ENCODE results near the gene LRFN3.
"Not testable (repeated sequence)": the region's sequence is repeated elsewhere in the genome, so short reads cannot be mapped to it uniquely, and the experiment has no call there.

Gene LRFN3

DNA sequence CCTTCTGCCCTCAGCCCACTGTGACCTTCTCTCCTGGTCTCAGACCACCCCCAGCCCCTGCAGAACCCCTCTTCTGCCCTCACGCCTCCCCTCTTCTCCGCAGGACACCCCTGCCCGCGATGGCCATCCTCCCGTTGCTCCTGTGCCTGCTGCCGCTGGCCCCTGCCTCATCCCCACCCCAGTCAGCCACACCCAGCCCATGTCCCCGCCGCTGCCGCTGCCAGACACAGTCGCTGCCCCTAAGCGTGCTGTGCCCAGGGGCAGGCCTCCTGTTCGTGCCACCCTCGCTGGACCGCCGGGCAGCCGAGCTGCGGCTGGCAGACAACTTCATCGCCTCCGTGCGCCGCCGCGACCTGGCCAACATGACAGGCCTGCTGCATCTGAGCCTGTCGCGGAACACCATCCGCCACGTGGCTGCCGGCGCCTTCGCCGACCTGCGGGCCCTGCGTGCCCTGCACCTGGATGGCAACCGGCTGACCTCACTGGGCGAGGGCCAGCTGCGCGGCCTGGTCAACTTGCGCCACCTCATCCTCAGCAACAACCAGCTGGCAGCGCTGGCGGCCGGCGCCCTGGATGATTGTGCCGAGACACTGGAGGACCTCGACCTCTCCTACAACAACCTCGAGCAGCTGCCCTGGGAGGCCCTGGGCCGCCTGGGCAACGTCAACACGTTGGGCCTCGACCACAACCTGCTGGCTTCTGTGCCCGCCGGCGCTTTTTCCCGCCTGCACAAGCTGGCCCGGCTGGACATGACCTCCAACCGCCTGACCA lies 3.3 kb downstream of the LRFN3 start:
- DNase-seq (ENCODE audit: low read depth) = no peak

DNA sequence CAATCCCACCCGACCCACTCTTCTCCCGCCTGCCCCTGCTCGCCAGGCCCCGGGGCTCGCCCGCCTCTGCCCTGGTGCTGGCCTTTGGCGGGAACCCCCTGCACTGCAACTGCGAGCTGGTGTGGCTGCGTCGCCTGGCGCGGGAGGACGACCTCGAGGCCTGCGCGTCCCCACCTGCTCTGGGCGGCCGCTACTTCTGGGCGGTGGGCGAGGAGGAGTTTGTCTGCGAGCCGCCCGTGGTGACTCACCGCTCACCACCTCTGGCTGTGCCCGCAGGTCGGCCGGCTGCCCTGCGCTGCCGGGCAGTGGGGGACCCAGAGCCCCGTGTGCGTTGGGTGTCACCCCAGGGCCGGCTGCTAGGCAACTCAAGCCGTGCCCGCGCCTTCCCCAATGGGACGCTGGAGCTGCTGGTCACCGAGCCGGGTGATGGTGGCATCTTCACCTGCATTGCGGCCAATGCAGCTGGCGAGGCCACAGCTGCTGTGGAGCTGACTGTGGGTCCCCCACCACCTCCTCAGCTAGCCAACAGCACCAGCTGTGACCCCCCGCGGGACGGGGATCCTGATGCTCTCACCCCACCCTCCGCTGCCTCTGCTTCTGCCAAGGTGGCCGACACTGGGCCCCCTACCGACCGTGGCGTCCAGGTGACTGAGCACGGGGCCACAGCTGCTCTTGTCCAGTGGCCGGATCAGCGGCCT lies 4.1 kb downstream of the LRFN3 start:
- DNase-seq (ENCODE audit: low read depth) = no peak

DNA sequence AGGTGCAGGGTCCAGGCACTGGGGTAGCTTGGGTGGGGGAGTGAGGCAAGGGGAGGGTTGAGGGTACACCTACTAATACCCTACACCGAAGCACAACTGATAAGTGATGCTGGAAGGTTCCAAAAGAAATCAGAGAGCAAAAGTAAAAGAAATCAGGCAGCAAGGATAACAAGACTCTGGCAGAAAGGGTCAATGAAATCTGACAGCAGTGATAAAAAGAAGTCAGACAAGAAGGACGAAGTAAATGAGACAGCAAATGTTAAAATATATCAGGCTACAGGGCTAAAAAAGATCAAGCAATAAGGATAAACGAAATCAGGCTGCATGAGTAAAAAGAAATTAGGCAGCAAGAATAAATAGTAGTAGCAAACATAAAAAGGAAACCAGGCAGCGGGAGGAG lies 4.7 kb downstream of the LRFN3 start:
- no peak for DNase-seq (ENCODE audit: low read depth)

DNA sequence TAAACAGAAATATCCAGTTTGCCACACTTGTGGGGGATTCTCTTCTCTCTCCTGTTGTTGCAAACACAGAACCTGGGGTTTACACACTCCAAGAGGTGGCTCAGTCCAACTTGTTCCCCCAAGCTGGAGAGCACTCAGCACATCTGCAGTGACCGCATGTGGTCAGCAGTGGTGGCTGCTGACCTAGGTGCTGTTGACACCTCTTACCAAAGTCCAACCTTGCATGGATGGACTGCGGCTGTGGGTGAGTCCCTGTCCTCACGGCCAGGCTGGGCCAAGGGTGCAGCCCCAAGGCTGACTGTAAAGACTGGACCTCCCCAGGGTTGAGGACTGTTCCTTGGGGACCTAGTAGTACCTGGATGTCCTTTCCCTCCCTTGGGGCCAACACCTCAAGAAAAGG lies 6.1 kb downstream of the LRFN3 start:
- no peak for DNase-seq (ENCODE audit: low read depth)

DNA sequence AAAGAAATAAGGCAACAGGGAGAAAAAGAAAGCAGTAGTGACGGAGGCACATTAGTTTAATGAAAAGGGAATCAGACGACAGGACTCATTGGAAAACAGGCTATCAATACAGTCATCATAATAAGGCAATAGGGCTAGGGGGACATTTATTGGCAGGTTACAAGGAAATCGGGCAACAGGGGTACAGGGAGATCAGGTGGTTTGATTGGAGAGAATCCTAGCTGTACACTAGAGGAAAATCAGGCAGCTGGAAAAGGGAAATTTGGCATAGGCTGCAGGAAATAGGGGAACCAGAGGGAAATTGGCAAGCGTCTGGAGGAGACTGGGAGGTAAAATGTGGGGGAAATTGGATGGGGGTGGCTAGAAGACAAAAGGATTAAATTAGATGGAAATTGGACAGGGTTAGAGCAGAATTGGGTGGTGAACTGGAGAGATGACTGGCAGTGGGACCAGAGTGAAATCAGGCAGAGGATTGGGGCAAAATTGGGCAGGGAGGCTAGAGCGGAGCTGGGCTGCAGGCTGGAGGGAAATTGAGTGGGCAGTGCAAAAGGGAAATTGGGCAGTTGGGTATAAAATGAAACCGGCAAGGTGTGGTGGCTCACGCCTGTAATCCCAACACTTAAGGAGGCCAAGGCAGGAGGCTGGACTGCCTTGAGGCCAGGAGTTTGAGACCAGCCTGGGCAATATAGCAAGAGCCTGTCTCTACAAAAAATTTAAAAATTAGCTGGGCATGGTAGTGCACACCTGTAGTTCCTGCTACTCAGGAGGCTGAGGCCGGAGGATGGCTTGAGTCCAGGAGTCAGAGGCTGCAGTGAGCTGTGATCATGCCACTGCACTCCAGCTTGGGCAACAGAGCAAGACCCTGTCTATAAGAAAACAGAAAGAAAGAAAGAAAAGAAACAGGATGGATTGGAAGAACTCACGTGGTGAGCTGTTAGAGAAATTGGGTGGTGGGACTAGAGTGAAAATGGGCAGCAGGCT lies 7.4 kb downstream of the LRFN3 start:
- DNase-seq (ENCODE audit: low read depth) = no peak

DNA sequence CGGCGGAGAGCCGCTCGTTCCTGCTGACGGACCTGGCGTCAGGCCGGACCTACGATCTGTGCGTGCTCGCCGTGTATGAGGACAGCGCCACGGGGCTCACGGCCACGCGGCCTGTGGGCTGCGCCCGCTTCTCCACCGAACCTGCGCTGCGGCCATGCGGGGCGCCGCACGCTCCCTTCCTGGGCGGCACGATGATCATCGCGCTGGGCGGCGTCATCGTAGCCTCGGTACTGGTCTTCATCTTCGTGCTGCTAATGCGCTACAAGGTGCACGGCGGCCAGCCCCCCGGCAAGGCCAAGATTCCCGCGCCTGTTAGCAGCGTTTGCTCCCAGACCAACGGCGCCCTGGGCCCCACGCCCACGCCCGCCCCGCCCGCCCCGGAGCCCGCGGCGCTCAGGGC lies 8.4 kb downstream of the LRFN3 start:
- no peak for DNase-seq (ENCODE audit: low read depth)

DNA sequence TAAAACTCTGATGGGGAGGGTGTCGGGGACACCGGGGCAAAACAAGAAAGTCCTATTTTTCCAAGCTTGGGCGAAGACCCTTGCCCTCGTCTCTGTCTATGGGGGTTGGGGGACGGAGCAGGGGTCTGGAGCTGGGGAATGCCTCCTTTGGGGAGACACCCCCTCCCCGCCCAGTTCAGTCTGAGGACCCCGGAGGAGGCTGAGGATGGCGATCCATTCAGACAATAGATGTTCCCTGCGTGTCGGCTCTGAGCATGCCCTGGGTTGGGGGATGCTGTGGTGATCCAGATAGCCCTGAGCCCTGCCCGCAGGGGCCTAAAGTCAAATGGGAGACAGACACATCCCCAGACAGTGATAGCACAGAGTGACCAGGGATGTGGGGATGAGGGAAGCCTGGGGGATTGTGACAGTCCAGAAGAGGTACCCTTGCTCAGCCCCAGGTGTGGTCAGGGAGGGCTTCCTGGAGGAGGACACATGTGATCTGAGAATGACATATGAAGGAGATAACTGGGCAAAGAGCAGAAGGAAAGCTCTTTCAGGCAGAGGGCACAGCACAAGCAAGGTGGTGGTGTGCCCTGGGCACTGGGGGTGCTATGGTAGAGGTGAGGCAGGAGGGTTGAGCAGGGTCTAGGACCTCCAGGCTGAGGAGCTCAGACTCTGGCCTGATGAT lies 9.1 kb downstream of the LRFN3 start:
- DNase-seq (ENCODE audit: low read depth) = no peak

DNA sequence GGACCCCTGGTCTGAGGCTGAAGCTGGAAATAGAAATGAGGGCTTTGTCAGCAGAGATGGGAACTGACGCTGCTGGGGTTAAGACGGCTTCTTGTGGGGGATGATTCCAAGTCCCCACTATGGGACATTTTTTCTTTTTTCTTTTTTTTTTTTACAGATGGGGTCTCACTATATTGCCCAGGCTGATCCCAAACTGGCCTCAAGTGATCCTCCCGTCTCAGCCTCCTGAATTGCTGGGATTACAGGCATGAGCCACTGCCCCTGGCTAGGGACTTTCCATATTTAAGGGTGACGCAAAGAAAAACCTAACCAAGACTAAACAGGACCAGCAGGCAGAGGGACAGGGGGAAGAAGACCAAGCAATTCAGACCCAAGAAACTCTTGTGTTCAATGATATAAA lies 10.0 kb downstream of the LRFN3 start:
- no peak for DNase-seq (ENCODE audit: low read depth)

DNA sequence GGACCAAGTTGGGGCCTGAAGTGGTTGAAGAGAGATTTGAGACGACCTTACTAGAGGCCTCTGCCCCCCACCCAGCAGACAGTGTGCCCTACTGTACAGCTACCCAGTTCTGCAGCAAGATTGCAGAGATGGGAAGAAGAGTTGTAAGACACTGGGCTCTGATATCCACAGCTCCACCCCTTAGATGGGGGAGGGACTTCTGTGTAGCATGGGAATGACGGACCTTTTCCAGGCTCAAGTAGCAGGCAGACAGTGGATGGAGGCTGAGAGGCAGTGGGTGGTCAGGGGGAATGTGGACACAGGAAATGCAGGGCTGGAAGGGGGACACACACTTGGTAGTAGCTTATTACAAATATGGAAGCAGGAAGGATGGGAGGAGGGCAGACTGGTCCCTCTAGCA lies 13.0 kb downstream of the LRFN3 start:
- no peak for DNase-seq (ENCODE audit: low read depth)

DNA sequence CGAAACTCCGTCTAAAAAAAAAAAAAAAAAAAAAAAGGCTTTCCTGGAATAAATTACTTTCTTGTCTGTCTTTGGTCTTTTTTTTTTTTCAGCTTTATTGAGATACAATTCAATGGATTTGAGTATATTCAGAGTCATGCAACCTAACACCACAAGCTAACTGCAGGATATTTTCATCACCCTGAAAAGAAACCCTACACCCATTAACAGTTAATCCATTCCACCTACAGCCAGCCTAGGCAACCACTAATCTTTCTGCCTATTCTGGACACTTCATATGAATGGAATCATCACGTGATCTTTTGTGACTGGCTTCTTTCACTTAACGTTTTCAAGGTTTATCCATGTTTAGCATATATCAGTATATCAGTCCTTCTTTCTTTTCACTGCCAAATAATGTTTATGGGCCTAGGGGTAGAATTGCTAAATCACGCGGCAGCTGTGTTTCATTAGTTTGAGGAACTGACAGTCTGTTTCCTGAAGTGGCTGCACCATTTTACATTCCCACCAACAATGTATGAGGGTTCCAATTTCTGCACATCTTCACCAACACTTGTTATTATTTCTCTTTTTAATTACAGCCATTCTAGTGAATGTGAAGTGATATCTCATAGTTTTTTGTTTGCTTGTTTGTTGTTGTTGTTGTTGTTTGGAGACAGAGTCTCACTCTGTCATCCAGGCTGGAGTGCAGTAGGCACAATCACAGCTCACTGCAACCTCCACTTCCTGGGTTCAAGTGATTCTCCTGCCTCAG lies 19.9 kb downstream of the LRFN3 start:
- DNase-seq (ENCODE audit: low read depth) = peak; percentile 53

DNA sequence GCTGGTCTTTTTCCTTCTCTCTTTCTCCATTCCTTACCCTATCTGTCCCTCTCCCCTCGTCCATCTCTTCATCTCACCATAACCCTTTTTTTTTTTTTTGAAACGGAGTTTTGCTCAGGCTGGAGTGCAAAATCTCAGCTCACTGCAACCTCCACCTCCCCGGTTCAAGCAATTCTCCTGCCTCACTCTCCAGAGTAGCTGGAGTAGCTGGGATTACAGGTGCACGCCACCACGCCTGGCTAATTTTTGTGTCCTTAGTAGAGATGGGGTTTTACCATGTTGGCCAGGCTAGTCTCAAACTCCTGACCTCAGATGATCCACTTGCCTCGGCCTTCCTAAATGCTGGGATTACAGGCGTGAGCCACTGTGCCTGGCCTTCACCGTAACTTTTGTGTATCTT lies 21.2 kb downstream of the LRFN3 start:
- not testable (repeated sequence) for DNase-seq (ENCODE audit: low read depth)

DNA sequence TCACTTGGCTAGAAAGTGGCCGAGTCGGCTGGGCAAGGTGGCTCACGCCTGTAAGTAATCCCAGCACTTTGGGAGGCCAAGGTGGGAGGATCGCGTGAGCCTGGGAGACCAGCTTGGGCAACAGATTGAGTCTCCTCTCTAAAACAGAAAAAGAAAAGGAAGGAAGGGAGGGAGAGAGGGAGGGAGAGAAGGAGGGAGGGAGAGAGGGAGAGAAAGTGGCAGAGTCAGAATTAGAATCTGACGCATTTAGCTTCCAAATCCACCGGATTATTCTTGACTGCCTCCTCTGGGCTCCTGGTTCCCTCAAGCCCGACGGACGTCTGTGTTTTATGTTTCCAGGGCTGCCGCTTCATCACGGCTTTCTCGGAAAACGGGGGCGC lies 22.5 kb downstream of the LRFN3 start:
- no peak for DNase-seq (ENCODE audit: low read depth)

DNA sequence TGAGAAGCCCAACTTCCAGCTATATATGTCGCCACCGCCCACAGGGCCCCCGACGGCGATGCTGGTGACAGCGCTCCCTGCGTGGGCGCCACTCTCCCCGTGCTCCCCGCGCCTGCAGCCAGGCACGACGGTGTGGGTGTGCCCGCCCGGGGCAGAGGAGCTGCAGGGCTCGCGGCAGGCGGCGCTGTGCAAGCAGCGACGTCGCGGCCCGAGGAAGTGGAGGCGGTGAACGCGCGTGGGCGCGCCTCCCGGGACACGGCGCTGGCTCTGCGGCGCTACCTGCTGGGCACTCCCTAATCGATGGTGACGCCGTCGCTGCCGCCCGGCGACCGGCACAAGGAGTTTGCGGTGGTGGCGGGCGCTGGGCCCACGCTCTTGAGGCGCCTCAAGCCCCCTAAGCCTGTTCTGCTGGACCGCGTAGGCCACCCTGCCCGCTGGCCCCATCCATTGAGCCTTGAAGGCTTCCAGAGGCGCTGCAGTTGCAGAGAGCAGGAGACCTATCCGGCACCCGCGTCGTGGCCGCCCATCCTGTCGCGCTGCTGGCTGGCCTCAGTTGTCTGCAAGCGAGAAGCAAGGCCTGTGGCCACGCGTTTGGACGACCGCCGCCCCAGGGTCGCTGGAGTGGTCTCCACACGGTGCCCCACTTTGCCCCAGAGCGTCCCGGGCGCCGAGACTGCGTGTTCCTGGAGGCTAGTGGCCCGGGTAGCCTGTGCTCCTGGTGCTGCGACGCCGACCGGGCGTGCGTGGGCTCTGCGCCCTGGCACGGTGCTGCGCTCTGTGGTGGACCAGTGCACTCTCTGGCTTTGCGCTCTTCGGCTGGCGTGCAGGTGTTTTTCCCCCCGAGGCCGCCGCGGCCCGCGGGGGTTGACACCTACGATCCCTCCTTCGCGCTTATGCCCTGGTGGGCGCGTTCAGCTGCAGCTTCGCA lies 23.1 kb downstream of the LRFN3 start:
- DNase-seq (ENCODE audit: low read depth) = peak; percentile 16

DNA sequence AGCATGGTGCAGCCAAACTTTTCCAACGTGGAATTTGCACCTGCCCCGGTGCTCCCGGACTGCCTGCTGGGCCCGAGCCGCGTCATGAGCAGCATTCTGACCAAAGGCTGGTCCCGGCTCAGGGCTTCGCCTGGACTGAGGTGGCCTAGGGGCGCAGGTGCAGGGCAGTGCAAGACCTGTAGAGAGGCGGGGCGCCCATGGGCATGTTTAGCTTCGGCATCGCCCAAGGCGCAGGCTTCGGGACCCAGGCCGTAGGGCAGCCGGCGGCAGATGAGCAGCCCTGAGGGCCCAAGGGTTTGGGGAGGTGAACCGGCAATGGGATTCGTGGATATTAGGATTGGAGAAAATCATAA lies 23.8 kb downstream of the LRFN3 start:
- no peak for DNase-seq (ENCODE audit: low read depth)

DNA sequence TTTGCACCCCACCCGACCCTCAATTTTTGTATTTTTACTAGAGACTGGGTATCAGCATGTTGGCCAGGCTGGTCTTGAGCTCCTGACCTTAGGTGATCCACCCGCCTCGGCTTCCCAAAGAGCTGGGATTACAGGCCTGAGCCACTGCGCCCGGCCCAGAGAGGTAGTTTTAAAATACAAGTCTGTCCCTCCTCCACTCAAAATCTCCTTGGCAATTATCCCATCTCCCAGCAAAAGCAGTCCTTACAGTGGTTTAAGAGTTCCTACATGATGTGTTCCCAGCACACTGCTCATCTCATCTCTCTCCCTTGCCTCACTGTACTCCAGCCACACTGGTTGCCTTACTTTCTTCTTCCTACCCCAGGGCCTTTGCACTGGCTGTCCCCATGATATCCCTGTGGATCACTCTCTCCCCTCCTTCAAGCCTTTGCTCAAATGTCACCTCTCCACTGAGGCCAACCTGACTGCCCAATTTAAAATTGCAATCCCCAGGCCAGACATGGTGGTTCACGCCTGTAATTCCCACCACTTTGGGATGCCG lies 24.3 kb downstream of the LRFN3 start:
- DNase-seq (ENCODE audit: low read depth) = no peak

DNA sequence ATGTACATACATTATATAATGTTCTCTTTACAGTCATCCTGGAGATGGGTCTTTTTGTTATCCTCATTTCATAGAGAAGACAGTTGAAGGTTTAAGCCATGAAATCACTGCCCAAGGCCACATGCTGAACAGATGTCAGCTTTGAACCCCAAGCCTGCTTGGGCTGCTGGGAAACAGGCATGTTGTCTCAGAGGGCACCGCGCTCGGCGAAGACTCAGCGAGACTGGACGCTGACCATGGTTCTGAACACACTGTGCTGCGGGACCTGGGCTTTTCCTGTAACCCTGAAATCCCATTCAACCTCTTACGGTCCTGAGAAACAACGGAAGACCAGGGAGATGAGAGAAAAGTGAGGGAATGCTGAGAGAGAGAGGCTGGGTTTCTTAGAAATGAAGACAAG lies 27.3 kb downstream of the LRFN3 start:
- peak; percentile 66 for DNase-seq (ENCODE audit: low read depth)

DNA sequence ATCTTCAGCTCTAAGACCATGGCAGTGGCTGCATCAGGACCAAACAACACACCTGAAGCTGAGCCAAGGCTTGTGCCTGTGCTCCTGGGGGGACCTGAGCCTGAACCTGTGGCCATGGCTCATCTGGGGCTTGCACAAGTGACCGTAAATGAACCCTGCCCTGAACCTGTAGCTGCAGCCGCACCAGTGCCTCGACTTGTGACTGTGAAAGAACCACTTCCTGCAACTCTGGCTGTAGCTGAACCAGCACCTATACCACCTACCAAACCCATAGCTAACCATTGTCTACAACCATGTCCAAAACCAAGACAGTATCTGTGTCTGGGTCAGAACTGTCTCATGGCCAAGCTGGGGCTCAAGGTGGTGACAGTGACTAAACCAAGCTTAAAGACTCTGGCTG lies 30.6 kb downstream of the LRFN3 start:
- no peak for DNase-seq (ENCODE audit: low read depth)

DNA sequence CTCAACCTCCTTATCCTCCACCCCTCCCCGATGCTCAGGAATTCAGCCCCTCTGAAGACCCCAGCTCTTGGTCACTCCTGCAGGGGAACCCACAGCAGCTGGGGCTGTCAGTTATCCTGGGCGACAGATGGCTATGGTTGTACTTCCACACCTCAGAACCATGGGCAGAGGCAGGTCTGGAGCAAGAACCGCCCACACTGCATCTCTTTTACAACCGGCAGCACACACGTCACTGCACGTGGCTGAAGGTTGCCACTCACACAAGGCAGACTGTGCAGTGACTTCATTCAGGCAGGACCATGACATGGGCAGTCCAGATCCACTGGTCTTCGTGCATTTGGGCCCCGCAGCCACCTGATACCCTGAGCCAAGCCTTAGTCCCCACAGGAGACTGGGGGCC lies 37.3 kb downstream of the LRFN3 start:
- peak; percentile 11 for DNase-seq (ENCODE audit: low read depth)

DNA sequence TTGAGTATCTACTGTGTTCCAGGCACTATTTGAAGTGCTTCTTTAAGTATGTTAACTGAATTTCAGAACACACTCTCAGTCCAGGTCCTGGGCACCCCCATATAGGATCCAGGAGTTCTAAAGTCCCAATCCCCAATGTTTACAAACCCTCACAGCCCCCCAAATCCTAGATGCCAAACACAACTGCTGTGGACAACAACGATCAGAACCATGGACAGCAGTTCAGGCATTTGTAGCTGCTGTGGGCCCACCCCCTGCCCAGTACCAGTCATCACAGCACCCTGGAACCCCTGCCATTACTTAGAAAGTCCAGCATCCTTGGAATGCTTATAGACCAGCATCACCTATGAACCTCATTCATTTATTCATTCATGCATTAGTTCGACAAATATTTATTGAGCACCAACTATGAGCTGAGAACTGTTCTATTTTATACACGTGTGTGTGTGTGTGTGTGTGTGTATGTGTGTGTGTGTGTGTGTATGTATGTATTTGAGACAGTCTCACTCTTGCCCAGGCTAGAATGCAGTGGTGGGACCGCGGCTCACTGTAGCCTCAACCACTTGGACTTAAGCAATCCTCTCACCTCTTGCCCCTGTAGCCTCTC lies 39.5 kb downstream of the LRFN3 start:
- peak; percentile 16 for DNase-seq (ENCODE audit: low read depth)
